CD4-positive, alpha-beta T cell treated with Interferon alpha-2 for 1 hour (primary cell): Measurements from ENCODE around the gene CUX1.
A peak's percentile ranks its signal among the peaks of the same experiment; 100 is the strongest.
"Not testable (repeated sequence)": the region's sequence is repeated elsewhere in the genome, so short reads cannot be mapped to it uniquely, and the experiment has no call there.

Experiments
- DNase-seq, 2 donors: peaks; one replicate each; pipeline ENCODE4 v3.0.0-alpha.2; 2020 to 2022

The CUX1 gene

GRCh38 chr7:101870361-101871062 is 53.1 kb downstream of the CUX1 start:
- no peak for DNase-seq

GRCh38 chr7:101871351-101871750 is 53.9 kb downstream of the CUX1 start:
- no peak for DNase-seq

- no peak for DNase-seq
Observed at GRCh38 chr7:101874028-101874427, 56.6 kb downstream of the CUX1 start.

GRCh38 chr7:101875283-101875846 is 57.9 kb downstream of the CUX1 start:
- no peak for DNase-seq

GRCh38 chr7:101877882-101878591 is 60.6 kb downstream of the CUX1 start:
- DNase-seq = no peak

GRCh38 chr7:101878938-101879337 is 61.5 kb downstream of the CUX1 start:
- DNase-seq = no peak

- DNase-seq = no peak
Observed at GRCh38 chr7:101879565-101879964, 62.1 kb downstream of the CUX1 start.

- DNase-seq = no peak
Observed at GRCh38 chr7:101880282-101881054, 63.0 kb downstream of the CUX1 start.

- DNase-seq = no peak
Observed at GRCh38 chr7:101882005-101882421, 64.6 kb downstream of the CUX1 start.

GRCh38 chr7:101882595-101883564 is 65.5 kb downstream of the CUX1 start:
- DNase-seq = peak in 1 of 2 donors; percentile 41

- peak in 1 of 2 donors; percentile 18 for DNase-seq
Observed at GRCh38 chr7:101884671-101885596, 67.5 kb downstream of the CUX1 start.

GRCh38 chr7:101885597-101885955 is 68.2 kb downstream of the CUX1 start:
- no peak for DNase-seq

- DNase-seq = not testable (repeated sequence)
Observed at GRCh38 chr7:101887352-101887751, 69.9 kb downstream of the CUX1 start.

GRCh38 chr7:101888564-101888963 is 71.1 kb downstream of the CUX1 start:
- not testable (repeated sequence) for DNase-seq

GRCh38 chr7:101890749-101891523 is 73.5 kb downstream of the CUX1 start:
- DNase-seq = no peak

- DNase-seq = no peak
Observed at GRCh38 chr7:101891936-101892640, 74.7 kb downstream of the CUX1 start.

- DNase-seq = no peak
Observed at GRCh38 chr7:101893341-101894082, 76.1 kb downstream of the CUX1 start.

GRCh38 chr7:101896316-101896715 is 78.9 kb downstream of the CUX1 start:
- no peak for DNase-seq

GRCh38 chr7:101896941-101897340 is 79.5 kb downstream of the CUX1 start:
- no peak for DNase-seq
